Renal cortical epithelial cell (primary cell): ENCODE measurements around the gene NSD2. TPM values are rescaled to one million over a fixed set of nuclear protein-coding genes. Genes with fewer than 3 reads are reported as not detected.

Experiments
- DNase-seq: peaks from one replicate; pipeline ENCODE4 v3.0.0-alpha.2; 2011; ENCODE audit warnings: low read depth
- total RNA-seq: library from RNA; depleted of rRNA; stranded (reverse); fragments of >200 nt; gene quantifications from 2 replicates; pipeline ENCODE4 v1.2.3, GENCODE V29; 2014

The NSD2 gene
- total RNA-seq, 1 donor from 2014 or later: 62.0 TPM

DNA sequence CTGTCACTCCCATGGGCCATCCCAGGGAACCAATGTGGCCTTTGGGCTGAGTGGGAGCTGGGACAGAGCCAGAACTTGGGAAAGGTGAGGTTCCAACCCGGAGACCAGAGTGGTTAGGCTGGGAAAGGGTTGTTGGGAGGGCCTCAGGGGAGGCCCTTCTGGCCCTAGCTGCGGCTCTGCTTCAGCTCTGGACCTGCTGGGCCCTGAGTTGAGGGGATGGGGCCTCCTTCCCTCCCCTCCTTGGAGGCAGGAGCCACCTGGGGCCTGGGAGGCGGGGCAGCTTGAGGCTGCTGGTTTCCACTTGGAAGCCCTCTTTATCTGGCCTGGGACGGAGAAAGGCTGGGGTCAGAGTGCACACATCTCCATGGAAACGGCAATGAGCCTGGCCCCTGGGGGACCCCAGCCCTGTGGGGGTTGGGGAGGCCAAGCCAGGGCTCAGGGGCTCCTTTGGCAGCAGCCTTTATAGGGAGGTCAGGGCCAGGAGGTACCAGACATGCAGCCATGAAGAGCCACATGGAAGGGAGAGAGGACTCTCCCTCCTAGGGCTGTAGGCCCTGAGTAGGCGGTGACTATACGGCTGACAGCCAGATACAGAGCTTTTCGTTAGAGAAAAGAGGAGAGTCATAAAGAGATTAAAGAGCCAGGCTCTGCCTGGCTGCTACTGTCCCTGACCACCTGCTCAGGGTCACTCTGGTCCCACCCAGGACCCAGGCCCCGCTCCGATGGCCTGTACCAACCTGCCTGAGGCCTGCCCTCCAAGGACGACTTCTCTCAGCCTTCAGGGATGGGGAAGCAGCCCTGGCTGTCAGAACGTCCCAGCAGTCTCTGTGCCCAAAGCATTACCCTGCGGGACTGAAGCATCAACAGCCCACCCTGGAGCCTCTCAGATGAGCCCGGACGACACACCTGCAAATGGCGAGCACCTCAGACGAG, 6.9 kb upstream of the NSD2 start:
- no peak for DNase-seq

DNA sequence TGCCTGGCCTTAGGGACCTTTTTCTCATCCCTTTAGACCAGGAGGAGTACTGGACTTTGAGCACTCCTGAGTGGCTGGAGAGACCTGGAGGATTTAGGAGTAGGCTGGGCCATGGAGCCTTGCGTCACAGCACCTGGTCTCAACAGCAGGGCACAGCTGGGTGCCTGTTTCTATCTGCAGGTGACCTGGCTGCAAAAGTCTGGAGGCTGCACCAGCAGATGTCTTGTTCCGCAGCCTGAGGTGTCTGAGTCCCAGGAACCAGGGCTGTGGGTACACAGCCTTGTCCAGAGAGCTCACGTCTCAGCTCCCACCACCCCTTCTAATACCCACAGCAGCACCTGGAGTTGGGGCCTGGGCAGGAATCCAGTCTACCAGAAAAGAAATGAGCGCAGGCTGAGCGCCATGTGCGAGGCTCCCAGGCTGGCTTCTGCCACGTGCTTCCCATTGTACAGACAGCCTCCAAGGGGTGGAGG, 5.0 kb upstream of the NSD2 start:
- DNase-seq: no peak

DNA sequence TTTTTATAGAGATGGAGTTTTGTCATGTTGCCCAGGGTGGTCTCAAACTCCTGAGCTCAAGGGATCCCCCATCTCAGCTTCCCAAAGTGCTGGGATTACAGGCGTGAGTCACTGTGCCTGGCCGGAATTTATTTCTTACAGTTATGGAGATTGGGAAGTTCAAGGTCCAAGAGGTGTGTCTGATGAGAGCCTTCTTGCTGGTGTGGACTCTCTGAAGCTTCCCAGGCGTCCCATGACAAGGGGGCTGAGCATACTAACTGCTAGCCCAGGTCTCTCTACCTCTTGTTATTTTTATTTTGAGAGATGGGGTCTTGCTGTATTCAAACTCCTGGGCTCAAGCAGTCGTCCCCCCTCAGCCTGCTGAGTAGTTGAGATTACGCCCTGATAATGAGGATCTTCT, 2.9 kb upstream of the NSD2 start:
- DNase-seq: no peak

DNA sequence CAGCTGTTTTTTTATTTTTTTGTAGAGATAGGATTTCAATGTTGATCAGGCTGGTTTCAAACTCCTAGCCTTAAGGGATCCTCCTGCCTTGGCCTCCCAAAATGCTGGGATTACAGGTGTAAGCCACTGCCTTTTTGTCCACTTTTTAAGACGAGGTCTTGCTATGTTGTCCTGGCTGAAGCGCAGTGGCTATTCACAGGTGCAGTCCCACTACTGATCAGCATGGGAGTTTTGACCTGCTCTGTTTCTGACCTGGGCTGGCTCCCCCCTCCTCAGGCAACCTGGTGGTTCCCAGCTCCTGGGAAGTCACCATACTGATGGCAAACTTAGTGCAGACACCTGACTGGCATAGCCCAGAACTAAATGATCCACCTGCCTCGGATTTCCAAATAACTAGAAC, 2.3 kb upstream of the NSD2 start:
- no peak for DNase-seq

- DNase-seq: no peak
Measured at GRCh38 chr4:1869530-1870327, 1.5 kb upstream of the NSD2 start.

DNA sequence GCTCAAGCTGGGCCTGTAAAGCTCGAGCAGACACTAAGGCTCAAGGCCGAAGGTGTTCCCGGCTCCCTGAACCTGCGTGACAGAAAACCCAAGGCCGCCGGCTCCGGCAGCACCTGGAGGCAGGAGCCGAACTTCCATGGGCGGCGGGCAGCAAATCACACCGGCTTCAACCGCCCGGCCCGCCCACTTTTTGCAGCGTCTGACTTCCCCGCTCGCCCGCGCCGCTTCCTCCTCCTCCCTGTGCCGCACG, 940 bp upstream of the NSD2 start:
- DNase-seq: peak; percentile 47

DNA sequence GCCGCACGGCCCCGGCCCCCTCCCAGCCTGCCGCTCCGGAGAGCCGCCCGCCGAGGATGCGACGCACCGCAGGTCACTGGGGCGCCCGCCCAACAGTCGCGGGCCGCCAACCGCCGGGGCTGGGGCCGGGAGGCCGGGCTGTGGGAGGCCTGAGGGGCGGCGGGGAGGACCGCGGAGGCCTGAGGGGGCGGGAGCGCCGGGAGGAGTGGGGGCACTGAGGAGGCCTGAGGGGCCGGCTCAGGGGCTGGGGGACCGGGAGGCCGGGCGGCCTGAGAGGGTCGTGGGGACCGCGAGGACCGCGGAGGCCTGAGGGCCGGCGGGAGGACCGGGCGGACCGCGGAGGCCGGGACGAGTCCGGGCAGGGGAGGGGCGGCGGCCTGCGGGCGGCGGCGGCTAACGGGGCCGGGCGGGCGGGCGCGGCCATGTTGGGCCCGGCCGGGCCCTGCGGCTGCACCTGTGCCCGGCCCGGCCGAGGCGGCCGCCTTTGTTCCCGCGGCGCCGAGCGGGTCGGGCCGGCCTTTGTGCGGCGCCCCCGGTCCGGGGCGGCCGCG, 353 bp downstream of the NSD2 start:
- no peak for DNase-seq

- DNase-seq: peak; percentile 60
Measured at GRCh38 chr4:1872870-1873269, 1.7 kb downstream of the NSD2 start.

DNA sequence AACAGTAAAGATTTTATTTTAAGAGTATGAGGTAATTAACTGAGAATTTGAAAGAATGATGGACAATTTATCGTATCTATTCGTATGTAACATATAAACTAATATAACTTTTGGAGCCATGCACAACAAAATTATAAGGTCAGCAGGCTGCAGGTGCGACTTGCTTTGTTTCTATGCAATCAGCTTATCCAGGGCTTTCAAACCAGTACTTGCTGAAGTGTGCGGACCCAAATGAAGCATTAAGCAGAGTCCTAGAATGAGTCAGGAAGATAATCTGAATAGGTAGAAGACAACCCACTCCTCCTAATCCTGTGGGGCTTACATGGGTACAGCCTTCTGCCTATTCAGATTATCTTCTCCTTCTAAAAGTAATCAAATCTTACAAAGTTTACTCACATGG, 2.1 kb downstream of the NSD2 start:
- no peak for DNase-seq

DNA sequence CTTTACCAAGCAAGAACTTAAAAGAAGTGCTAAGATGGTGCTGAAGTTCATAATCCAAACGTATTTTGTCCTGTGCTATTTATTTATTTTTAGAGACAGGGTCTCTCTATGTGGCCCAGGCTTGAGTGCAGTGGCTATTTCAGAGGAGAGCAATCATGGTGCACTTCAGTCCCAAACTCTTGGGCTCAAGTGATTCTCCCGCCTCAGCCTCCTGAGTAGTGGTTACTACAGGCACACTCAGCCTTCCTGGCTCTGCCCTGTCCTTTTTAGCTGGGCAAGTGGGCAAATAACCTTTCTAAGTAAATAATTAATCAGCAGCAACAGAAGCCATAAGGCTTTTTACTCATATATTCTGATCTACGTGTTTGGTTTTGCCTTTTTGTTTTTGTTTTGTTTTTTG, 2.6 kb downstream of the NSD2 start:
- peak; percentile 59 for DNase-seq

- DNase-seq: peak; percentile 39
Measured at GRCh38 chr4:1874201-1874600, 3.0 kb downstream of the NSD2 start.

- DNase-seq: no peak
Measured at GRCh38 chr4:1879485-1879884, 8.3 kb downstream of the NSD2 start.

- no peak for DNase-seq
Measured at GRCh38 chr4:1880332-1880731, 9.1 kb downstream of the NSD2 start.

GRCh38 chr4:1882850-1883271, 11.7 kb downstream of the NSD2 start:
- DNase-seq: no peak

DNA sequence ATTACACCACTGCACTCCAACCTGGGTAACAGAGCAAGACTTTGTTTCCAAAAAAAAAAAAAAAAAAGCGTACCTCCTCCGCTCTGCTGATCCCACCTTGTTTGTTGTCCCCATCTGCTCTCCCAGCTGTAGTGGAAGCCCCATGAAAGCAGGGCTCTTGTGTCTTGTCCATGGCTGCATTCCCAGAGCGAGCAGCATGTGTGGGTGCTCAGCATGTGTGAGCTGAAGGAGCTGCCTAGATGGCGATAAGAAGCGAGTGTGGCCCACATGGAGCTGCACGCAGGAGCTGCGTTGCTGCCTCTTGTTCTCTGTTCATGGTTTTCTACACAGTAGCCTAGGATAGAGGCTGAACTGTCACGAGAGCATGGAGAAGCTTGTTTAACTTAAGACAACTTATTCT, 12.4 kb downstream of the NSD2 start:
- no peak for DNase-seq

DNA sequence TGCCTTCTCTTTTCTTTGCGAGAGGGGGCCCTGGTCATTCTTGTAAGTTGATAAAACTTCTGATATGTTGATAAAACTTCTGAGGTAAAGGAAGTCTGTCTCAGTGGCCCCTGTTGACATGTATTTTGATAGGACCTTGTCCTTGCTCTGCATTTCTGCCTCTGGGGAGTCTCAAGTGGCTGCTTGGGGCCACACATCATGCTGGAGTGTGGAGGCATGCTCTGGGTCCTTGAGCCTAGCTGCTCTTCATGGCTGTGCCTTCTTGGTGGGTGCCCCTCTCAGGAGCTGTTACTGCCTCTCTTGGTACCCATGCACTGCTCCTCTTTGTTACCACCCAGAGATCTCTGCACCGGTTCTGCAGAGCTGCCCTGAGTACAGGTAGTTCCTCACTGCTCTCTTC, 14.2 kb downstream of the NSD2 start:
- no peak for DNase-seq

- DNase-seq: no peak
Measured at GRCh38 chr4:1887052-1887451, 15.9 kb downstream of the NSD2 start.

DNA sequence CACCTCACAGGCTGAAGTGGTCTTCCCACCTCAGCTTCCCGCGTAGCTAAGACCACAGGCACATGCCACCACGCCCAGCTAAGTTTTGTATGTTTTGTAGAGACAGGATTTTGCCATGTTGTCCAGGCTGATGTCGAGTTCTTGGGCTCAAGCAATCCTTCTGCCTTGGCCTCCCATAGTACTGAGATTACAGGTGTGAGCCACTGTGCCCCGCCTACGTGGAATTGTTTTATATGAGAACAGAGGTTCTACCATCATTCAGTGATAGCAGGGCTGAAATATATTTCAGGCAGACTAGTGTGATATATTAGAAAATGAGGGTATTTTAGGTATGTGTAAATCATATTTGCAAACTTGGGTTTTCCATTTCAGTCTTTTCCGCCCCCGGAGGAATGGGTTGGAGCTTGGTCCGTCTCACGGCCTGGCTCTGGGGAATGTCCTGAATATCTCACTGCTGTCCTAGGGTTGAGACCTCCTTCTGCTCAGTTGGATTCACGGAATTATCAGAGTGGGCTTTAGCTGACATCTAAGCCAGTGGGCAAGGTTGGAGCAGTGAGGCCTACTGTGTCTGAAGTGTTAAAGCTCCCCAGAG, 19.9 kb downstream of the NSD2 start:
- DNase-seq: no peak

GRCh38 chr4:1895971-1896657, 24.9 kb downstream of the NSD2 start:
- DNase-seq: no peak

- DNase-seq: no peak
Measured at GRCh38 chr4:1896658-1896991, 25.4 kb downstream of the NSD2 start.

DNA sequence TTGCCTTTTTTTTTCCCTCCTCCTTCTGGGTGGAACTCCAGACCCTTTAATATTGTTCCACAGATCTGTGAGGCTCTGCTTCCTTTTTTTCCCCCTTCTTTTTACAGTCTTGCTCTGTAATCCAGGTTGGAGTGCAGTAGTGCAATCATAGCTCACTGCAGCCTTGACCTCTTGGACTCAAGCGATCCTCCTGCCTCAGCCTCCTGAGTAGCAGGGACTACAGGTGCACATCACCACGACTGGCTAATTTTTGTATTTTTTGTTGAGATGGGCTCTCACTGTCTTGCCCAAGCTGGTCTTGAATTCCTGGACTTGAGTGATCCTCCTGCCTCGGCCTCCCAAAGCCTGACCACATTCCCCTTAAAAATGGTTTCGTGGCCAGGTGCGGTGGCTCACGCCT, 26.8 kb downstream of the NSD2 start:
- no peak for DNase-seq

DNA sequence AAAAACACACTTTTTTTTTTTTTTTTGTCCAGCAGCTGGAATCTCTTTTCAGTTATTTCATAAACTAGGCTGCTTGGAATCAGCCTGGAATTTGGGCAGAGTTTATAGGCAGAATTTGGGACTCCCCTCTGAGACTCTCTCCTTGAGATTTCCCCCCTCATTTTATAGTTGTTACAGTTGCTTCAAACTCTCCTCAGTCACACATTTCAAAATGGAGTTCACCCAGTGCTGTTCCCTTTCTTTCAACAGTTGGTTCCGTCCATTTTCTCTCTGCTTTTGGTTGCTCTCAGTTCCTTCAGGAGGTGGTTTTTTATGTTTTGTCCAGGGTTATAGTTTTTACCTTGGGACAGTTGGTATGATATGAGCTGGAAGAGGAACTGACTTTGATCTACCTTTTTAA, 27.5 kb downstream of the NSD2 start:
- no peak for DNase-seq
